GM12878 (cell line): ENCODE measurements around the gene RALB. TPM values are rescaled to one million over a fixed set of nuclear protein-coding genes. Genes with fewer than 3 reads are reported as not detected.
"Not testable (repeated sequence)": the region's sequence is repeated elsewhere in the genome, so short reads cannot be mapped to it uniquely, and the experiment has no call there.

ENCODE experiments used
- ATAC-seq: fragments of 200-7000 bp; cut with Tn5 transposase; 3 replicates; pipeline ENCODE4 v1.9.1; 2020; ENCODE audit warnings: mild to moderate bottlenecking, moderate library complexity
- BruUV-seq: library from RNA; stranded (reverse); fragments of 400-500 nt; replicated peaks from 2 replicates; lab custom pipeline; 2021; lab: Mats Ljungman, UMichigan
- CTCF ChIA-PET: fragments of 300-600 bp; sonication (Branson Sonifier 250); formaldehyde crosslinking; extraction: SDS; loops from one replicate; lab custom pipeline; 2021; ENCODE audit warnings: inconsistent platforms; lab: Yijun Ruan, JAX
- POLR2A ChIA-PET: fragments of 350-600 bp; formaldehyde crosslinking; extraction: SDS; loops from one replicate; lab custom pipeline; 2021; ENCODE audit warnings: inconsistent platforms; lab: Charles Lee
- RAD21 ChIA-PET: fragments of 300-600 bp; sonication (Branson Sonifier 250); formaldehyde crosslinking; loops from one replicate; lab custom pipeline; 2023; ENCODE audit warnings: antibody characterized with exemption; ENCODE audit not compliant: unreplicated experiment; lab: Charles Lee
- SMC1A ChIA-PET: fragments of 300-600 bp; sonication (Branson Sonifier 250); formaldehyde crosslinking; loops from one replicate; lab custom pipeline; 2023; ENCODE audit not compliant: unreplicated experiment, uncharacterized antibody; lab: Charles Lee
- DNase-seq: peaks from one replicate; pipeline ENCODE4 v3.0.0-alpha.2; 2011; ENCODE audit warnings: low read depth, low spot score
- FAIRE-seq: peaks from 3 replicates; lab custom pipeline; 2011; peaks lifted over from hg19 to GRCh38; lab: Jason Lieb, UNC
- H2AFZ ChIP-seq: 2 replicates; pipeline ENCODE4 v1.6.0; 2011; ENCODE audit warnings: low read depth, low read length, control low read depth; ENCODE audit not compliant: control insufficient read depth
- H3K27ac ChIP-seq: 2 replicates; pipeline ENCODE4 v1.5.1; 2011; ENCODE audit warnings: control low read depth; ENCODE audit not compliant: control insufficient read depth, insufficient read depth
- H3K27me3 ChIP-seq, 2 experiments: replicated peaks in 1 of 2; 2 replicates each; pipeline versions ENCODE4 v1.6.0 to v1.6.1; 2011; ENCODE audit warnings: low read length in 1 of 2; ENCODE audit not compliant: control insufficient read depth in 2 of 2, insufficient read depth in 2 of 2
- H3K36me3 ChIP-seq, 2 experiments: 2 replicates each; pipeline ENCODE4 v1.5.1; 2011; ENCODE audit warnings: low read length in 1 of 2; ENCODE audit not compliant: control insufficient read depth in 2 of 2, insufficient read depth in 2 of 2
- H3K4me1 ChIP-seq: 2 replicates; pipeline ENCODE4 v1.6.1; 2011; ENCODE audit warnings: mild to moderate bottlenecking, low read length, moderate library complexity, mixed read lengths; ENCODE audit not compliant: control insufficient read depth, insufficient read depth
- H3K4me2 ChIP-seq: 2 replicates; pipeline ENCODE4 v1.6.0; 2011; ENCODE audit warnings: control low read depth; ENCODE audit not compliant: control insufficient read depth, insufficient read depth
- H3K4me3 ChIP-seq: fragments of 200-600 bp; sonication (generic); 2 replicates; pipeline ENCODE4 v1.5.1; 2016
- H3K79me2 ChIP-seq: 2 replicates; pipeline ENCODE4 v1.6.0; 2011; ENCODE audit warnings: low read length; ENCODE audit not compliant: control insufficient read depth, insufficient read depth
- H3K9ac ChIP-seq: 2 replicates; pipeline ENCODE4 v1.8.0; 2011; ENCODE audit warnings: low read length, control low read depth, mixed read lengths; ENCODE audit not compliant: control insufficient read depth, insufficient read depth
- H3K9me3 ChIP-seq: replicated peaks from 3 replicates; pipeline ENCODE4 v1.5.1; 2011; ENCODE audit warnings: mild to moderate bottlenecking, low read length; ENCODE audit not compliant: control insufficient read depth, insufficient read depth
- H4K20me1 ChIP-seq: 2 replicates; pipeline ENCODE4 v1.6.0; 2011; ENCODE audit not compliant: control insufficient read depth, insufficient read depth
- BCL11A ChIP-seq: IDR thresholded peaks from 2 replicates; pipeline ENCODE4 v1.6.1; 2011; ENCODE audit warnings: low read depth, low read length
- BHLHE40 ChIP-seq, 2 experiments: fragments of 450-650 bp in 1 of 2; IDR thresholded peaks; 2 replicates each; pipeline ENCODE4 v1.6.1; 2011 to 2017; ENCODE audit warnings: low read depth in 2 of 2, borderline replicate concordance in 1 of 2, improper control_type of control experiment in 1 of 2, low read length in 1 of 2, mild to moderate bottlenecking in 1 of 2
- NFIC ChIP-seq: IDR thresholded peaks from 2 replicates; pipeline ENCODE4 v1.6.1; 2012; ENCODE audit warnings: low read depth, mild to moderate bottlenecking, inconsistent platforms, low read length, moderate library complexity
- NRF1 ChIP-seq: conservative IDR thresholded peaks from 2 replicates; pipeline ENCODE4 v1.6.1; 2011; ENCODE audit warnings: mild to moderate bottlenecking, low read depth, low read length, improper control_type of control experiment
- PML ChIP-seq: IDR thresholded peaks from 2 replicates; pipeline ENCODE4 v1.6.1; 2012; ENCODE audit warnings: low read length, inconsistent platforms
- SIX5 ChIP-seq: IDR thresholded peaks from 2 replicates; pipeline ENCODE4 v1.6.1; 2011; ENCODE audit warnings: mild to moderate bottlenecking, low read depth, low read length, moderate library complexity; ENCODE audit not compliant: severe bottlenecking
- TAF1 ChIP-seq: IDR thresholded peaks from 2 replicates; pipeline ENCODE4 v1.6.1; 2011; ENCODE audit warnings: mild to moderate bottlenecking, low read depth, low read length, borderline replicate concordance
- WGBS: methylation state at CpG from one replicate; pipeline ENCODE4 v1.1.6; 2016; ENCODE audit warnings: low lambda C conversion rate; ENCODE audit not compliant: insufficient replicate concordance, insufficient coverage; ENCODE audit errors: missing lambda C conversion rate; 5-methylcytosine and 5-hydroxymethylcytosine counted together
- in situ Hi-C: fragments of 300-500 bp; cut with MboI; formaldehyde crosslinking; loops from 9 replicates; pipeline ENCODE4 v1.14.3; 2018; ENCODE audit warnings: mixed read lengths
- intact Hi-C: fragments of 100-400 bp; cut with micrococcal nuclease; formaldehyde crosslinking; loops from one replicate; pipeline ENCODE4 v1.14.2; 2022; ENCODE audit not compliant: unreplicated experiment
- polyA plus RNA-seq, 11 experiments: library from polyadenylated mRNA; depleted of rRNA in 4 of 11; unstranded in 6 of 11; stranded (reverse) in 5 of 11; fragments of >200 nt; fragmentation: Nextera tagmentation in 4 of 11; fragmentation: Illumina TruSeq in 1 of 11; extraction: Ambion mirVana in 4 of 11; extraction: Trizol in 1 of 11; gene quantifications; 1 replicate in 1 of 11; 2 replicates in 10 of 11; pipeline versions ENCODE4 v1.2.1 to v1.2.3, GENCODE V29; 2011 to 2016; ENCODE audit warnings: inconsistent platforms in 2 of 11, missing spikeins in 2 of 11, low read depth in 1 of 11
- total RNA-seq, 4 experiments: library from RNA; depleted of rRNA in 3 of 4; stranded (reverse); fragments of >200 nt in 3 of 4; fragmentation: Illumina TruSeq in 1 of 4; extraction: Trizol in 1 of 4; gene quantifications; 2 replicates each; pipeline versions ENCODE4 v1.2.1 to v1.2.3, GENCODE V29; 2013 to 2021
- TF ChIP-seq, protein P1 (sequence below): IDR thresholded peaks from 2 replicates; pipeline ENCODE4 v1.6.1; 2011; ENCODE audit warnings: borderline replicate concordance, low read depth, mild to moderate bottlenecking, moderate library complexity, low read length; ENCODE audit not compliant: insufficient read depth, poor library complexity, severe bottlenecking
- TF ChIP-seq, protein P2 (sequence below): IDR thresholded peaks from 2 replicates; pipeline ENCODE4 v1.6.1; 2011; ENCODE audit warnings: low read depth, low read length, improper control_type of control experiment, borderline replicate concordance

RALB gene
- total and polyA plus RNA-seq, 10 of the 15 experiments (the other 5 are each of a cell fraction or from before 2014, with no cell fraction given) = 8.3 to 54.0 (median 24.2) TPM

DNA sequence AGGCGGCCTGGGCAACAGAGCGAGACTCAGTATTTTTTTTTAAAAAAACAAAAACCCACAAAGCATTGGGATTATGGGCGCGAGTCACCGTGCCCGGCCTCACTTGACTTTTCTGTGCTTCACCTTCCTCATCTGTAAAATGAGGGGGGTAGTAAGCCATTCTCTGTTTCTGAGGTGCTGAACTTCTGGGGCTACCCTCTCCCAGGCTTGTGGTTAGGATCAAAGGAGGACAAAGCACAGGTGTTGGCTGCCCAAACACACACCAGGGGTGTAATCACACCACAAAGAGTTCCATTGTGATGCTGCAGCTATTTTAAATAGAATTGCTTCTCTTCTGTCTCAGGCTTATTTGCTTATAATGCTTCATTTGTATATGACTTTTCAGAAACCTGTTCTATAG, 57.5 kb downstream of the RALB start (continued):
- TF ChIP-seq BHLHE40 (IDR thresholded peaks at IDR 0.05; ENCODE audit: borderline replicate concordance in 1 of 2, low read depth in 2 of 2, low read length in 1 of 2) (peak; percentile 55 to 57; a peak in 2 of 4 replicates), NFIC (peak; percentile 85), PML (no peak), SIX5 (no peak), BCL11A (0 out of 2 replicates have a peak, but pooled peaks have one; percentile 34), TAF1 (no peak), NRF1 (no peak)
- TF ChIP-seq, protein P1, sequence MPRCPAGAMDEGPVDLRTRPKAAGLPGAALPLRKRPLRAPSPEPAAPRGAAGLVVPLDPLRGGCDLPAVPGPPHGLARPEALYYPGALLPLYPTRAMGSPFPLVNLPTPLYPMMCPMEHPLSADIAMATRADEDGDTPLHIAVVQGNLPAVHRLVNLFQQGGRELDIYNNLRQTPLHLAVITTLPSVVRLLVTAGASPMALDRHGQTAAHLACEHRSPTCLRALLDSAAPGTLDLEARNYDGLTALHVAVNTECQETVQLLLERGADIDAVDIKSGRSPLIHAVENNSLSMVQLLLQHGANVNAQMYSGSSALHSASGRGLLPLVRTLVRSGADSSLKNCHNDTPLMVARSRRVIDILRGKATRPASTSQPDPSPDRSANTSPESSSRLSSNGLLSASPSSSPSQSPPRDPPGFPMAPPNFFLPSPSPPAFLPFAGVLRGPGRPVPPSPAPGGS = peak; percentile 50
- TF ChIP-seq, protein P2, sequence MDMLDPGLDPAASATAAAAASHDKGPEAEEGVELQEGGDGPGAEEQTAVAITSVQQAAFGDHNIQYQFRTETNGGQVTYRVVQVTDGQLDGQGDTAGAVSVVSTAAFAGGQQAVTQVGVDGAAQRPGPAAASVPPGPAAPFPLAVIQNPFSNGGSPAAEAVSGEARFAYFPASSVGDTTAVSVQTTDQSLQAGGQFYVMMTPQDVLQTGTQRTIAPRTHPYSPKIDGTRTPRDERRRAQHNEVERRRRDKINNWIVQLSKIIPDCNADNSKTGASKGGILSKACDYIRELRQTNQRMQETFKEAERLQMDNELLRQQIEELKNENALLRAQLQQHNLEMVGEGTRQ = no peak

DNA sequence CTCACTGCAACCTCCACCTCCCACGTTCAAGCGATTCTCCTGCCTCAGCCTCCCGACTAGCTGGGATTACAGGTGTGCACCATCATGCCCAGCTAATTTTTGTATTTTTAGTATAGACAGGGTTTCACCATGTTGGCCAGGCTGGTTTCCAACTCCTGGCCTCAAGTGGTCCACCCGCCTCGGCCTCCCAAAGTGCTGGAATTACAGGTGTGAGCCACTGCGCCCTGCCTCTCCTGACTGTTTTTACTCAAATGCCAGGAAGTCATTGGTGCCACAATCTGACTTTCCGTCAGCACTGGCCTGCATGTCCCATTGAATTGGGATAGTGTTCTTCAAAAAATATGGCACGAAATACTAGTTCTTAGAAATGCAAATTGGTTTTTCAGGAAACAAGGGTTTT, 58.2 kb downstream of the RALB start:
- H3K9me3 ChIP-seq, ATAC-seq, H3K9ac ChIP-seq, DNase-seq, FAIRE-seq, H3K79me2 ChIP-seq, H4K20me1 ChIP-seq, H3K4me2 ChIP-seq, H3K27me3 ChIP-seq, H3K36me3 ChIP-seq, BruUV-seq, H2AFZ ChIP-seq, H3K4me3 ChIP-seq: not testable (repeated sequence)
- intact Hi-C loops (loop anchor here (1.0 to 10.0 kb wide), 5 partner anchors 24 to 556 kb away; partner anchors contain the start of genes PTPN4 and TMEM185B), in situ Hi-C loops (loop anchor here (10.0 kb wide), 1 partner anchor 196 kb away; no protein-coding TSS in a partner anchor)
- Histone ChIP-seq H3K4me1 (peaks cover 37% of the 10 kb centered on the region), H3K27ac (0 out of 2 replicates have a peak overlapping the region, but pooled peaks have one; percentile 5)
- ChIA-PET CTCF (interaction anchor here (0.8 to 7.5 kb wide), 11 partner anchors 8 to 202 kb away, joined by 3 to 148 read pairs (median 33); partner anchors contain the start of genes RALB and TMEM185B), POLR2A (interaction anchor here (0.6 to 1.6 kb wide), 3 partner anchors 54 to 135 kb away, joined by 3 to 4 read pairs (median 3); partner anchors contain the start of gene TMEM185B), RAD21 (interaction anchor here (0.9 to 6.0 kb wide), 12 partner anchors 9 to 135 kb away, joined by 3 to 78 read pairs (median 6); partner anchors contain the start of genes RALB and TMEM185B), SMC1A (interaction anchor here (1.0 to 7.4 kb wide), 10 partner anchors 18 to 557 kb away, joined by 3 to 106 read pairs (median 6); no protein-coding TSS in a partner anchor)
- WGBS = 88% methylated on average over 8 of the region's 8 CpGs
